ENCODE results near the gene TMSB15B.

DNA sequence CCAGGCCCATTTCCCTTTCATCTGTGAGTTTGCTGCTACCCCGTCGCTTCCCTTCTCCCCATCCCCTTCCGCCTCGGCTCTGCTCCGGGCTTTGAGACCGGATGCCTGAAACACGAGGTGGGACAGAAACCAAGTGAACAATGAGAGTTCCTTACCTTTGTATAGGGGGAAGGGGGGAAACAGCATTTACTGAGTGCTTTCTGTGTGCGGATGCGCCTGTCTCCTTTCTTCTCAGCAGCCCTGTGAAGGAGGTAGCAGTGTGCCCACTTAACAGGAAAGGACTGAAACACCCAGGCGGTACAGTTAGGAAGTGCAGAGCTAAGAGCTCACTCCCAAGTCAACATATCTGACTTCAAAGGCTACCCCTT, 43.2 kb upstream of the TMSB15B start:
- TF ChIP-seq CTCF (IDR thresholded peaks at IDR 0.05; ENCODE audit: low read depth, low read length) (no peak), POLR2A (IDR thresholded peaks at IDR 0.05; ENCODE audit: extremely low read depth, insufficient read length) (no peak)

Data from NB4 (cell line).